Effector memory CD8-positive, alpha-beta T cell (primary cell): ENCODE results near the gene PNMA8A.
A peak's percentile ranks its signal among the peaks of the same experiment; 100 is the strongest.

Source experiments
- ATAC-seq: fragments of 150-1000 bp; cut with Tn5 transposase; replicated peaks from 2 replicates; pipeline ENCODE4 v1.10.0; 2021; ENCODE audit warnings: mild to moderate bottlenecking, moderate library complexity
- DNase-seq, 3 experiments: peaks; one replicate each; pipeline ENCODE4 v3.0.0; 2021
- H3K27ac Mint-ChIP-seq, 2 donors: one replicate each; pipeline ENCODE4 v1.8.0; 2022; ENCODE audit warnings: mild to moderate bottlenecking in 2 of 2, mixed read lengths in 2 of 2, moderate library complexity in 2 of 2
- H3K27me3 Mint-ChIP-seq, 2 donors: one replicate each; pipeline ENCODE4 v1.8.0; 2022; ENCODE audit warnings: mixed read lengths in 2 of 2
- H3K36me3 Mint-ChIP-seq: one replicate; pipeline ENCODE4 v1.8.0; 2022; ENCODE audit warnings: mild to moderate bottlenecking, moderate library complexity, mixed read lengths; ENCODE audit not compliant: insufficient read depth
- H3K4me1 Mint-ChIP-seq, 2 donors: one replicate each; pipeline ENCODE4 v1.8.0; 2022; ENCODE audit warnings: low read depth in 2 of 2, mixed read lengths in 2 of 2
- H3K4me3 Mint-ChIP-seq, 2 donors: one replicate each; pipeline ENCODE4 v1.8.0; 2022; ENCODE audit warnings: mild to moderate bottlenecking in 2 of 2, mixed read lengths in 2 of 2, moderate library complexity in 2 of 2
- H3K9me3 Mint-ChIP-seq, 2 donors: one replicate each; pipeline ENCODE4 v1.8.0; 2022; ENCODE audit warnings: mixed read lengths in 2 of 2

Gene PNMA8A

DNA sequence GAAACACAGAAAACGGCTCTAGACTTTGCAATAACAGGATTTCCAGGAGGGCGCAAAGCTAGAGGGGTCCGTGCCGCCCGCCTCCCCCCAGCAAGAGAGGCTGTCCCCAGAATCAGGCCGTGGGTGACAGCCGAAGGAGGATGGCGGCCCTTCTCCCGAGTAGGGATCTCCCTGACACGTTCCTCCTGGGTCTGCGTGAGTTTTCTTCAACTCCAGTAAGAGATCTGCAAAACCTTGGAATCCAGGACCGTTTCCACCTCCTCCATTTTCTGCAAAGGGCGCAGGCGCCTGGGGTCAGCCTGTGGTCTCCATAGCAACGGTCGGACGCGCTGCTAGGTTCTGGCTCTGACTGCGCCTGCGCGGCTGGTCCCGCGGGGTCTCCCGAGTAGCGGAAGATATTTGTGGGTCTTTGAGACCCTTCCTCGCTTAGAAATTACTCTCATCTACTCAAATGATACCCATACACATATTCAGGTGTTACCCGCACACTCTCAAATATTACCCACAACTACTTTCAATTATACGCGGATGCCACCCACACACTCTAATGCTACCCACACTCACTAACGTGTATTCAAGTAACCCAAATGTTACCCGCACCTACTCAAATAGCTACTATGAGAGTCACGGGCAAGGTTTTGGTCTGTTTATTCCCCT is 44.7 kb downstream of the PNMA8A start:
- ATAC-seq (peak; percentile 41), DNase-seq (no peak)
- no peak overlapping the region for H3K27ac Mint-ChIP-seq
- peak overlapping the region; percentile 43 to 44 for H3K4me3 Mint-ChIP-seq
- peaks cover 24 to 31% of the 10 kb centered on the region in 2 donors for H3K4me1 Mint-ChIP-seq
- H3K27me3 Mint-ChIP-seq: peaks cover 76 to 96% of the 10 kb centered on the region in 2 donors
- H3K36me3 Mint-ChIP-seq: peaks cover 16% of the 10 kb centered on the region
- H3K9me3 Mint-ChIP-seq: no peaks in the 10 kb centered on the region

DNA sequence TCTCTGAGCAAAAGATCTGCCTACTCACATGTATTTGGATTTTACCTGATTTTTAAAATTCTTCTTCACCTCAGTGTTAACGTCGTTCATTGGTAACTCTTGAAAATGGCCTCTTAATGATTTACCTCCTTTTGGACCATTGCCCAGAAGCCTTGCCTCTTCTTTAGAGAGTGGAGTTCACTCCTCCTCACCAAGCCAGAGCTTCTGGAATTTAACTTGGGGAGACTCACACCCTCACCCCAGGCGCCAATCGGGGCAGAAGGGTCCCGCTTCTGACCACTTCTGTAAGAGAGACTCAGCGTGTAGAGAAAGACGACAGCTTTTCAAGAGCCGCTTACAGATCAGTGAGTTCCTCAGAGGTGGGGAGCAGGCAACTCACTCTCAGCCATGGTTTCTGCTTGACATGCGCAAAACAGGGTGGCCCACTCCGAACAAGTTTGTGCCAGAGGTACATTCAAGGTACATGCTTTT is 45.3 kb downstream of the PNMA8A start:
- ATAC-seq (no peak), DNase-seq (no peak)
- no peaks in the 10 kb centered on the region for H3K9me3 Mint-ChIP-seq
- peak overlapping the region; percentile 43 to 44 for H3K4me3 Mint-ChIP-seq
- H3K36me3 Mint-ChIP-seq: peaks cover 16% of the 10 kb centered on the region
- H3K27ac Mint-ChIP-seq: no peak overlapping the region
- H3K4me1 Mint-ChIP-seq: peaks cover 24 to 31% of the 10 kb centered on the region in 2 donors
- peaks cover 71 to 94% of the 10 kb centered on the region in 2 donors for H3K27me3 Mint-ChIP-seq

DNA sequence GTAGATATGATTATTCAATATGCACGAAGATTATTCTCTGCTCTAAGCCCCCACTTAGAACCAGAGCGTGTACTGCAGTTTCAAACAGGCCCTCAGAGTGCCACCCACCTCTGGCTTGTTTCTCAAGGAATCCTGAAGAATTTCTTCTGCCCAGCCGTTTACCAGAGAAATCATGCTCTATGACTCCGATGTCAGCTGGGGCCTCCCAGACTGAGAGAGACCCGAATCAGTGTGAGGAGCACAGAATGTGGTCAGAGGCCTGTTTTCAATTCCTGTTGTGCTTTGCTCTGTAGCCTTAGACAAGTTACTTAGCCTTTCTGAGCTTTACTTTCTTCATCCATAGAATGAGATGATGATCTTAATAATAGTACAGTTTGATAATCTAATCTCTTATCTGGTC is 48.2 kb downstream of the PNMA8A start:
- Mint-ChIP-seq H3K36me3 (peaks cover 6% of the 10 kb centered on the region), H3K4me1 (peaks cover 14 to 21% of the 10 kb centered on the region in 2 donors), H3K27ac (no peak overlapping the region), H3K4me3 (no peak overlapping the region), H3K9me3 (no peaks in the 10 kb centered on the region), H3K27me3 (peaks cover 54 to 91% of the 10 kb centered on the region in 2 donors)
- DNase-seq (no peak), ATAC-seq (no peak)

DNA sequence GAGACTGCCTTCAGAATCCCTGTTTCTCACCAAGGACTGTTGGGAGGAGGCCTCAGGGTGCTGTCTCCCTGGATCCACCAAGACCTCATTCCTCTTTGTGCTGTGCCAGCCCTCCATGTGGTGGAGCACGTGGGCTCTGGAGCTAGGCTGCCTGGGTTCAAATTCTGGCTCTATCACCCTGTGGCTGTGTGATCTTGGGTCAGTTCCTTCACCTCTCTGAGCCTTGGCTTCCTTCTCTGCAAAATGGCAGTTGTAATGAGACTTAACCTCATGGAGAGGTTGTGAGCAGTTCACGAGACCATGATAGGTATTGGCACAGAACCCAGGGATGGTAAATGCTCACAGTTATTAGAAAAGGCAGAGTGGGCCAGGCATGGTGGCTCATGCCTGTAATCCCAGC is 49.0 kb downstream of the PNMA8A start:
- Mint-ChIP-seq H3K4me1 (peaks cover 12 to 13% of the 10 kb centered on the region in 2 donors), H3K9me3 (no peaks in the 10 kb centered on the region), H3K27me3 (peaks cover 46 to 86% of the 10 kb centered on the region in 2 donors), H3K4me3 (no peak overlapping the region), H3K27ac (no peak overlapping the region), H3K36me3 (peaks cover 6% of the 10 kb centered on the region)
- DNase-seq (no peak), ATAC-seq (no peak)

DNA sequence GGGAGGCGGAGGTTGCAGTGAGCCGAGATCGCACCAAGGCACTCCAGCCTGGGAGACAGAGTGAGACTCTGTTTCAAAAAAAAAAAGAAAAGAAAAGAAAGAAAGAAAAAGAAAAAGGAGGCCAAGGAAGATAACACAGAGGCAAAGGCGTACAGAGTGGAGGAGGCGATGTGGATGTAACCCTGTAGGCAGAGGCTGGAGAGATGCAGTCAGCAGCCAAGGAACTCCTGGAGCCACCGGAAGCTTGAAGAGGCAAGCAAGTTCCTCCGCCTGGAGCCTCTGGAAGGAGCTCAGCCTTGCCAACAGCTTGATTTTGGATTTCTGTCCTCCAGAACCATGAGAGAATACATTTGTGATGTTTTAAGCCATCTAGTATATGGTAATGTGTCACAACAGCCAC is 51.3 kb downstream of the PNMA8A start:
- ATAC-seq (no peak), DNase-seq (no peak)
- Mint-ChIP-seq H3K4me3 (no peak overlapping the region), H3K27ac (no peak overlapping the region), H3K36me3 (no peaks in the 10 kb centered on the region), H3K4me1 (peaks cover 4% of the 10 kb centered on the region in 2 donors), H3K9me3 (no peaks in the 10 kb centered on the region), H3K27me3 (peaks cover 41 to 85% of the 10 kb centered on the region in 2 donors)
